ENCODE measurements around the gene WNT3A.

The WNT3A gene

DNA sequence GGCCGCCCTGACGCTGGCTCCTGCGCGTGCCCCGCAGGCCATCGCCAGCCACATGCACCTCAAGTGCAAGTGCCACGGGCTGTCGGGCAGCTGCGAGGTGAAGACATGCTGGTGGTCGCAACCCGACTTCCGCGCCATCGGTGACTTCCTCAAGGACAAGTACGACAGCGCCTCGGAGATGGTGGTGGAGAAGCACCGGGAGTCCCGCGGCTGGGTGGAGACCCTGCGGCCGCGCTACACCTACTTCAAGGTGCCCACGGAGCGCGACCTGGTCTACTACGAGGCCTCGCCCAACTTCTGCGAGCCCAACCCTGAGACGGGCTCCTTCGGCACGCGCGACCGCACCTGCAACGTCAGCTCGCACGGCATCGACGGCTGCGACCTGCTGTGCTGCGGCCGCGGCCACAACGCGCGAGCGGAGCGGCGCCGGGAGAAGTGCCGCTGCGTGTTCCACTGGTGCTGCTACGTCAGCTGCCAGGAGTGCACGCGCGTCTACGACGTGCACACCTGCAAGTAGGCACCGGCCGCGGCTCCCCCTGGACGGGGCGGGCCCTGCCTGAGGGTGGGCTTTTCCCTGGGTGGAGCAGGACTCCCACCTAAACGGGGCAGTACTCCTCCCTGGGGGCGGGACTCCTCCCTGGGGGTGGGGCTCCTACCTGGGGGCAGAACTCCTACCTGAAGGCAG lies 52.3 kb downstream of the WNT3A start:
- peak; percentile 60 for DNase-seq

GRCh38 chr1:228059634-228060457 lies 53.0 kb downstream of the WNT3A start:
- DNase-seq = peak; percentile 64

GRCh38 chr1:228060458-228061190 lies 53.8 kb downstream of the WNT3A start:
- no peak for DNase-seq

DNA sequence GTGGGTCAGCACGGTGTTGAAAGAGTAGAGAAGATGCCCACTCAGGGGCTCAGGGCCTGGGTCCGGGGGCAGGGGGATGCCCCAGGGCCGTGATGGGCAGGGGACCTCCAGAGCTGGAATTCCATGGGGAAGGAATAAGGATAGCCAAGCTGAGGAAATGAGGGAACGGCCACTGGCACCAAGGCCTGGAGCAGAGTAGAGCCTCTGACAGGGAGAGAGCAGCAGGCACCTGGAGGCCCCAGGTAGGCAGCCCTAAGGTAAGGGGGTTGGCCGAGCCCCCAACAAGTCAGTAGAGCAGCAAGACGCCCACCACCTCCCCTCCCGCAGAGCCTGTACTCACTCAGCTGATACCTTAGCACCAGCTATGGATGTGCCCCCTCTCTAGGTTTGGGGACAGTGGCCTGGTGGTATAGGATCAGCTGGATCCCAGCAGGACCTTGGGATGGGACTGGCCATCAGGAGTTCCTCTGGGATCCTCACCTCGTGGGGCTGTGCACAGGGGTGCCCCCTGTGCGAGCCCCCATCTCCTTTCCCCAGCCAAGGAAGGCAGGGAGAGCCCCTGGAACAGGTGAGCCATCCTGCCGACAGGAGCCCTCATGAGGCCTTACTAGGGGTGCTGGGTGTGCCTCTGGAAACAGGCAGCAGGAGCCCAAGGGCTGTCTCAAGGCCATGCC lies 54.8 kb downstream of the WNT3A start:
- DNase-seq = no peak

- DNase-seq = no peak
Measured at GRCh38 chr1:228062085-228062791, 55.4 kb downstream of the WNT3A start.

DNA sequence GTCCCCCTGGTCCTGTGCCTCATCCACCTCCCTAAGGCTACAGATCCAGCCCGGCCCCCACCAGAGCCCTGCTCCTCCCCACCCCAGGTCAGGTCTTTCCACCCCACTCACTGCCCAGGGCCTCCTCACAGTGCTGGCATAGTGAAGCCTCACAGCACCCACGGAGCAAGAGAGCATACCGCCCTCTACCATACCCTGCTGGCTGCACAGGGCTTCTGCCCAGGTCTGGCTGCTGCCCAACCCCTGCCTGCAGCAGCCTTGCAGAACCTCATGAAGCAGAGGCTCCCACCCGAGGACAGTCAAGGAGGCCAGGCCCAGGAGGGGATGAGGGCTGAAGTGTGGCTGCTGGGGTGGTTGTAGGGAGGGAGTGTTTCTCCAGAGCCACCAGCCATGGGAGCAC lies 56.0 kb downstream of the WNT3A start:
- DNase-seq = no peak

DNA sequence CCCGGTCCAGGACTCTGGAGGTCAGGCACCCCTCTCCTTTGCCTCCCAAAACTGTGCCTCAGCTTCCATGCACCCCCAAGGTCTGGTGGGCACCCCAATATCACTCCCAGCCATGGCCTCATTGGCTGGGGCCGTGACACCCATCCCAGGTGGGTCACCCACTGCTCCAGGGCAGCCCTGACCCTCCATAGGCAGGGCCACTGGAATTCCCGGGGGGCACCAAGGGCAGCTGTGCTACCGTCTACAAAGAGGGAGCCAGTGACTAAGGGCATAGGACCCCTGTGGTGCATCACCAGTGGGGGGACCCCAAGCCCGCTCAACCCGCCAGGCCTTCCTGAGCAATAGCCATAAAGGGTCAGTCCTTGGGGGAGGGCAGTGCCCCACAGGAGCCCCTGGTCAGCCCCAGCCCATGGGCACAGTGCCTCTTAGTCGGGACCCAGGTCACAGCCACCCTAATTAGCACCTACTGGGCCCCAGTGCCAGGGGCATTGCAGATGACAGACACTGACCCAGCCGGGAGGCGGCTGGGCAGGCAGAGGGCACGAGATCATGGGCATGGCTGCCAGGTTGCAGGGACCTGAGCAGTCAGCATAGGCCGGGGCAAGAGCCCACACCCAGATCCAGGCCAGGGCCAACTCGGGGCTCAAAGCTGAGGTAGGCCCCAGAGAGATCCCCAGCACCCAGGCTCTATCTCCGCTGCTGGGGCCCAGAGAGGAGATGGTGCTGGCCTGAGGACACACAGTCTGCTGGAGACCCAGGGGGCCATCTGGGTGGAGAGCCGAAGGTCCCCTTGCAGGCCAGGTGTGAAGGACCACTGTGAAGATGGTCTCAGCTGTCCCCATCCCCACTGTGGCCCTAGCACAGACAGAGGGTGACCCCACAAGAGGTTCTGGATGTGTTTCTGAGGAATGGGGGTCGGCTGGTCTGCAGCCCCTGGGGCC lies 56.7 kb downstream of the WNT3A start:
- no peak for DNase-seq

DNA sequence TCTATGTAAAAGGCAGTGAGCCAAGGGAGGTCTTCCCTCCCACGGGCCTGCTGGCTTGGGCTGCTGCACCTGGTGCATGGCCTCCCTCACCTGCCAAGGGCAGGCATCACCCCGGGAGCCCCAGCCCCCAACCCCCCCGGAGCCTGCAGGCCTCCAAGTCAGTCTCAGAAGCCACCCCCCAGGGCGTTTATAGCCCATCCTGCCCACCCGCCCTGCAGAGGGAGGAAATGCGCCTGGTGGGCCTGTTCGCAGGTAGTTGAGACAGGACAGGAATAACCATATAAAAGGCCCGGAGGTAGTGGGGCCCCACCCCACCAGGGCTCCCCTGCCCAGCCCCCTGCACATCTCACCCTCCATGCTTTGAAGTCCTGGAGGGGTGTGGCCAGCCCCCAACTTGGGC lies 57.5 kb downstream of the WNT3A start:
- no peak for DNase-seq

GRCh38 chr1:228064741-228065542 lies 58.1 kb downstream of the WNT3A start:
- DNase-seq = no peak

GRCh38 chr1:228065543-228066347 lies 58.9 kb downstream of the WNT3A start:
- no peak for DNase-seq

- DNase-seq = no peak
Measured at GRCh38 chr1:228066416-228066815, 59.6 kb downstream of the WNT3A start.

- DNase-seq = no peak
Measured at GRCh38 chr1:228066891-228067654, 60.3 kb downstream of the WNT3A start.

DNA sequence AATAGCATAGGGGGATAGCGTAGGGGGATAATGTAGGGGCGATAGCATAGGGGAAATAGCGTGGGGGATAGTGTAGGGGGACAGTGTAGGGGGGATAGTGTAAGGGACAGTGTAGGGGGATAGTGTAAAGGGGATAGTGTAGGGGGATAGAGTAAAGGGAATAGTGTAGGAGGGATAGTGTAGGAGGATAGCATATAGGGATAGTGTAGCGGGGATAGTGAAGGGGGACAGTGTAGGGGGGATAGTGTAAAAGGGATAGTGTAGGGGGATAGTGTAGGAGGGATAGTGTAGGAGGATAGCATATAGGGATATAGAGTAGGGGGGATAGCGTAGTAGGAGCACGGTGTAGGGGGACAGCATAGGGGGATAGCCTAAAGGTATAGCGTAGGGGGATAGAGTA lies 61.6 kb downstream of the WNT3A start:
- DNase-seq = no peak

DNA sequence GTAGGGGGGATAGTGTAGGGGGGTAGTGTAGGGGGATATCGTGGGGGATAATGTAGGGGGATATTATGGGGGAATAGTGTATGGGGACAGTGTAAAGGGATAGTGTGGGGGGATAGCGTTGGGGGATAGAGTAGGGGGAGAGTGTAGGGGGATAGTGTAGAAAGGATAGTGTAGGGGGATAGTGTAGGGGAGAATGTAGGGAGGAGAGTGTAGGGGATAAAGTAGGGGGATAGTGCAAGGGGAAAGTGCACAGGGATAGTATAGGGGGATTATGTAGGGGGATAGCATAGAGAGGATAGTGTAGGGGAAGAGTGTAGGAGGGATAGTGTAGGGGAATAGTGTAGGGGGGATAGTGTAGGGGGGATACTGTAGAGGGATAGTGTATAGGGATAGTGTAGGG lies 63.4 kb downstream of the WNT3A start:
- no peak for DNase-seq

- no peak for DNase-seq
Measured at GRCh38 chr1:228070851-228071250, 64.1 kb downstream of the WNT3A start.

DNA sequence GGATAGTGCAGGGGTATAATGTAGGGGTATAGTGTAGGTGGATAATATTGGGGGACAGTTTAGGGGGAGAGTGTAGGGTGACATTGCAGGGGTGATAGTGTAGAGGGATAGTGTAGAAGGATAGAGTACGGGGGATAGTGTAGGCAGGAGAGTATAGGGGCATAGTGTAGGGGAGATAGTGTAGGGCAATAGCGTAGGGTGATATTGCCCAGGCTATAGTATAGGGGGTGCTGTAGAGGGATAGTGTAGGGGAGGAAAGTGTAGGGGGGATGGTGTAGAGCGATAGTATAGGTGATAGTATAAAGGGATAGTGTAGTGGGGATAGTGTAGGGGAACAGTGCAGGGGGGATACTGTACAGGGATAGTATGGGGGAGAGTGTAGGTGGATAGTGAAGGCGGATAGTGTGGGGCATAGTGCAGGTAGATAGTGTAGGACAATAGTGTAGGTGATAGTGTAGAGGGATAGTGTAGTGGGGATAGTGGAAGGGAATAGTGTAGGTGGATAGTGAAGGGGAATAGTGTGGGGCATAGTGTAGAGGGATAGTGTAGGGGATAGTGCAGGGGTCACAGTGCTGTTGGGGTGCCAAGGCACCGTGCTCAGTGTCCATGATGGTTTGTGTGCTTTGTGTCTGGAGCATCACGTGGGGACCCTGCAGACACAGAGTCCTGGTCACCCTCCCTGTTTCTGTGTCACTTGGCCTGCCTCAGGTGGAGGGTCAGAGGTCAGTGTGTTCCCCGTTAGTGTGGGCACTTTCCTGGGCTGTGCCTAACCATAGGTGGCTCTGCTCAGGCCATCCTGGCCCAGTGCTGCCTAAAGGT lies 65.2 kb downstream of the WNT3A start:
- DNase-seq = no peak

DNA sequence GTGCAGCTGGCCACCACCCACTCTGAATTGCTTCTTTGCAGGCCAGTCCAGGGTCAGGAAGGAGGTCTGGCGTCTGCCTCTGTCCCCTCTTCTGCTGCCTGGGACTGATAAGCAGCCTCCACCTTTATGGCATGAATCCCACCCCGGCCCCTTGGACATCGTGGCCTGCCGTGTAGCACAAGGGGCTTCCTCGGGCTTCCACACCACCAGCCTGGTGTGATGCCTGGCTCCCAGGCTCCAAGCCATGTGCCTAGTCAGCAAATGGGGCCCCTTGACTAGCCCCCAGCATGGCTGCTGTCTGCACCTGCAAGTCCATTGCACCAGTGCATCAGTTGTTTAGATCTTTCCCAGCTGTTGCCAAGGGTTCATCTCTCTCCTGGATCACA lies 65.9 kb downstream of the WNT3A start:
- DNase-seq = no peak
